Heart left ventricle (tissue), 16 donors: ENCODE measurements around the gene CNTNAP5. TPM values are rescaled to one million over a fixed set of nuclear protein-coding genes. Genes with fewer than 3 reads are reported as not detected.

Experiments
- ATAC-seq, 4 donors: fragments of 200-7000 bp; cut with Tn5 transposase; one replicate each; pipeline ENCODE4 v1.9.1; 2020 to 2022; ENCODE audit warnings: moderate library complexity in 4 of 4, mild to moderate bottlenecking in 3 of 4, moderate number of reproducible peaks in 1 of 4
- DNase-seq, 5 donors: peaks; one replicate each; pipeline ENCODE4 v3.0.0-alpha.2; 2020
- H3K27ac ChIP-seq, 12 donors: fragments of 200-600 bp; sonication (generic) in 4 of 12; one replicate each; pipeline versions ENCODE4 v1.5.0 to v1.8.0; 2016 to 2022; ENCODE audit warnings: mild to moderate bottlenecking in 2 of 12
- H3K27me3 ChIP-seq, 9 donors: fragments of 200-600 bp; sonication (generic) in 2 of 9; one replicate each; pipeline versions ENCODE4 v1.5.1 to v1.8.0; 2016 to 2022; ENCODE audit warnings: mild to moderate bottlenecking in 3 of 9
- H3K36me3 ChIP-seq, 9 donors: fragments of 200-600 bp; sonication (generic) in 2 of 9; one replicate each; pipeline versions ENCODE4 v1.5.0 to v1.8.0; 2018 to 2022; ENCODE audit warnings: mild to moderate bottlenecking in 2 of 9
- H3K4me1 ChIP-seq, 12 donors: fragments of 200-600 bp; sonication (generic) in 4 of 12; one replicate each; pipeline versions ENCODE4 v1.5.0 to v1.8.0; 2016 to 2022; ENCODE audit warnings: mild to moderate bottlenecking in 3 of 12
- H3K4me3 ChIP-seq, 12 donors: fragments of 200-600 bp; sonication (generic) in 4 of 12; one replicate each; pipeline versions ENCODE4 v1.5.0 to v1.8.0; 2017 to 2022; ENCODE audit warnings: mild to moderate bottlenecking in 9 of 12, moderate library complexity in 4 of 12
- H3K9me3 ChIP-seq, 12 donors: fragments of 200-600 bp; sonication (generic) in 4 of 12; one replicate each; pipeline versions ENCODE4 v1.5.0 to v1.8.0; 2016 to 2022; ENCODE audit warnings: mild to moderate bottlenecking in 1 of 12
- CTCF ChIP-seq, 12 donors: fragments of 200-600 bp; sonication (generic) in 4 of 12; IDR thresholded peaks; one replicate each; pipeline versions ENCODE4 v1.5.0 to v1.8.0; 2018 to 2022; ENCODE audit warnings: antibody characterized with exemption in 12 of 12, mild to moderate bottlenecking in 5 of 12
- POLR2A ChIP-seq, 2 donors: fragments of 450-650 bp; IDR thresholded peaks; one replicate each; pipeline ENCODE4 v1.6.1; 2017; ENCODE audit warnings: antibody characterized with exemption in 2 of 2, mild to moderate bottlenecking in 2 of 2, moderate library complexity in 2 of 2
- WGBS, 4 donors: extraction: QIAGEN DNeasy Blood & Tissue Kit in 2 of 4; methylation state at CpG; one replicate each; pipeline versions ENCODE4 v1.1.5 to v1.1.7; 2013 to 2018; 5-methylcytosine and 5-hydroxymethylcytosine counted together
- intact Hi-C, 10 donors: fragments of 100-400 bp; cut with DNase I; formaldehyde crosslinking; loops; one replicate each; pipeline versions ENCODE4 v1.11.1 to v1.14.2; 2022
- polyA plus RNA-seq, 2 donors: library from polyadenylated mRNA; stranded (reverse); fragments of 200-250 nt; gene quantifications; one replicate each; pipeline ENCODE4 v1.2.3, GENCODE V29; 2013
- total RNA-seq, 9 donors: library from RNA; depleted of rRNA in 2 of 9; stranded (reverse); fragments of >200 nt in 2 of 9; fragmentation: NEBNext Ultra II Directional in 3 of 9; extraction: Animal tissue kit (Norgen Biotek cat#: 25700) in 3 of 9; gene quantifications; one replicate each; pipeline versions ENCODE4 v1.1.0 to v1.2.4, GENCODE V29; 2016 to 2023
- donor health status: ischemic (EF 13 %, LVEDD 7.1; RV severe dilation, severe dysfunction).
- donor health status: healthy with polysubstance abuse.
- donor health status: DM: no; HTN: yes; CAD: no.
- donor health status: DM: no; HTN: no; CAD: no.
- donor health status: ischemic (EF 25% LVEDD 6.9; RV normal size, moderate dysfunction).
- donor health status: ischemic (EF 25% LVEDD 5.7; RV mildly dilated, moderate dysfunction).
- donor health status: healthy.
- donor health status: DM: yes; HTN: yes; CAD: no.
- donor health status: ischemic (EF 35%, LVEDD 5.7; RV mildly dilated, moderate dysfunction).
- donor health status: nonischemic (EF 11% LVEDD 7.7; RV severe dilation, severe dysfunction).
- donor health status: DM: yes; HTN: yes; CAD: no.
- donor health status: PGD.
- donor health status: ischemic (EF 29% LVEDD 5.4; RV normal size, mild dysfunction).
- donor health status: nonischemic (EF 23%, LVEDD 6.1; RV moderate dilation, normal function).

The CNTNAP5 gene
- total and polyA plus RNA-seq, 11 donors = not detected

GRCh38 chr2:124328397-124328796, 303.3 kb downstream of the CNTNAP5 start:
- no peak for DNase-seq
- no peak overlapping the region for H3K4me3 ChIP-seq
- no peaks in the 10 kb centered on the region for H3K4me1 ChIP-seq
- no peak for ATAC-seq
- no peaks in the 10 kb centered on the region for H3K36me3 ChIP-seq
- 34 to 36% (median 35%) methylated on average over 3 of the region's 3 CpGs for WGBS, 4 donors
- no peaks in the 10 kb centered on the region for H3K9me3 ChIP-seq
- intact Hi-C loops = no loop called here
- no peak overlapping the region for H3K27ac ChIP-seq
- H3K27me3 ChIP-seq = no peaks in the 10 kb centered on the region
- TF ChIP-seq CTCF (IDR thresholded peaks at IDR 0.05) (no peak), POLR2A (IDR thresholded peaks at IDR 0.05) (no peak)

DNA sequence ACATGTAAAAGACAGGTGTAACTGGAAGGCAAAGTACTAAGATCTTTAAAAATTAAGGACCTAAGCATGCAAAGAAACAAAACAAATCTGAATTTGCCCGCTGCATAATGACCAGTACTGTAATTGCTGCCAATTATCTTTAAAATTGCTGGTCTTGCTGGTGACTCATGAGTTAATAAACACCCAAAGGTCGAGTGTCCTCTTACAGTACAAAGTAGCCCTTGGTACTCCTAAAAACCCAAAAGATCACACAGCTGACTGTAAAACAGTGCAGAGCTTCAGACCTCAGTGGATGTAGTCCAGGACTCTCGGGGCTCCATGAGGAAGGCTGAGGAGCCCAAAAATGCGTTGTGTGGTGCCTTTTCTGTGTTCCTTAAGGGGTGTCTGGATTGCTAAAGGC, 308.7 kb downstream of the CNTNAP5 start:
- intact Hi-C loops = no loop called here
- peaks cover 0 to 4% (median 0%) of the 10 kb centered on the region in 12 donors for H3K9me3 ChIP-seq
- H3K27me3 ChIP-seq = no peaks in the 10 kb centered on the region
- H3K36me3 ChIP-seq = no peaks in the 10 kb centered on the region
- TF ChIP-seq POLR2A (IDR thresholded peaks at IDR 0.05) = no peak
- no peak for TF ChIP-seq CTCF (IDR thresholded peaks at IDR 0.05)
- no peaks in the 10 kb centered on the region for H3K4me1 ChIP-seq
- ATAC-seq = no peak
- WGBS, 4 donors = 67 to 71% (median 69%) methylated on average over 4 of the region's 4 CpGs
- no peak overlapping the region for H3K4me3 ChIP-seq
- no peak for DNase-seq
- no peak overlapping the region for H3K27ac ChIP-seq

DNA sequence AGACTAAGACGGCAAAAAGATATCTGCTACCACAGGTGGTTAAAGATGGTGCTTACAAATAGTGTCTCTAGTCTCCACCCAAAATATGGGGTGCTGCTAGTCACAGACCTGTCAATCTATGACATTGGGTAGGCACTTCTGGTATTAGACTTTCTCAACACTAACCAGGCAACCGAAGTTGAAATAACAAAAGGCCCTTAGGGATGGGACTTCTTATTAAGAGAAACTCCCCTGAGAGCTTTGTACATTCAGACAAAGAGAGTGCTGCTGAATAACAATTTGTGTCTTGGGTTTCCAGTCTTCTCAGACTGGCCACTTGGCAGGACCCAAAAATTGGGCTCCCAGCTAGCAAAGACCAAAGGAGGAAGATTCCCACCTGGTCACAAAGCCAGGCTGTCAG, 310.0 kb downstream of the CNTNAP5 start:
- WGBS, 4 donors = 74 to 81% (median 81%) methylated on average over 2 of the region's 2 CpGs
- TF ChIP-seq CTCF (IDR thresholded peaks at IDR 0.05) = no peak
- Histone ChIP-seq H3K4me1 (no peaks in the 10 kb centered on the region), H3K4me3 (no peak overlapping the region), H3K36me3 (no peaks in the 10 kb centered on the region), H3K27me3 (no peaks in the 10 kb centered on the region), H3K27ac (no peak overlapping the region), H3K9me3 (peaks cover 0 to 4% (median 0%) of the 10 kb centered on the region in 12 donors)
- intact Hi-C loops = no loop called here
- ATAC-seq (no peak), DNase-seq (no peak)

GRCh38 chr2:124339709-124340108, 314.6 kb downstream of the CNTNAP5 start:
- TF ChIP-seq CTCF (IDR thresholded peaks at IDR 0.05) (no peak), POLR2A (IDR thresholded peaks at IDR 0.05) (no peak)
- H3K27ac ChIP-seq = no peak overlapping the region
- H3K9me3 ChIP-seq = peaks cover 0 to 4% (median 0%) of the 10 kb centered on the region in 12 donors
- intact Hi-C loops = no loop called here
- WGBS, 4 donors = 73 to 87% (median 82%) methylated on average over 2 of the region's 2 CpGs
- no peak for DNase-seq
- no peak overlapping the region for H3K4me3 ChIP-seq
- ATAC-seq = no peak
- no peaks in the 10 kb centered on the region for H3K4me1 ChIP-seq
- H3K36me3 ChIP-seq = no peaks in the 10 kb centered on the region
- H3K27me3 ChIP-seq = no peaks in the 10 kb centered on the region
